Heart left ventricle (tissue), 13 donors: ENCODE measurements around the gene CTCF.

Experiments
- POLR2A ChIP-seq, 2 donors: fragments of 450-650 bp; IDR thresholded peaks; one replicate each; pipeline ENCODE4 v1.6.1; 2017; ENCODE audit warnings: antibody characterized with exemption in 2 of 2, mild to moderate bottlenecking in 2 of 2, moderate library complexity in 2 of 2
- TF ChIP-seq, protein P1 (sequence below), 12 donors: fragments of 200-600 bp; sonication (generic) in 4 of 12; IDR thresholded peaks; one replicate each; pipeline versions ENCODE4 v1.5.0 to v1.8.0; 2018 to 2022; ENCODE audit warnings: antibody characterized with exemption in 12 of 12, mild to moderate bottlenecking in 5 of 12
- donor health status: ischemic (EF 13 %, LVEDD 7.1; RV severe dilation, severe dysfunction).
- donor health status: DM: no; HTN: yes; CAD: no.
- donor health status: DM: no; HTN: no; CAD: no.
- donor health status: ischemic (EF 25% LVEDD 6.9; RV normal size, moderate dysfunction).
- donor health status: ischemic (EF 25% LVEDD 5.7; RV mildly dilated, moderate dysfunction).
- donor health status: ischemic (EF 35%, LVEDD 5.7; RV mildly dilated, moderate dysfunction).
- donor health status: nonischemic (EF 11% LVEDD 7.7; RV severe dilation, severe dysfunction).
- donor health status: DM: yes; HTN: yes; CAD: no.
- donor health status: PGD.
- donor health status: ischemic (EF 29% LVEDD 5.4; RV normal size, mild dysfunction).
- donor health status: nonischemic (EF 23%, LVEDD 6.1; RV moderate dilation, normal function).

DNA sequence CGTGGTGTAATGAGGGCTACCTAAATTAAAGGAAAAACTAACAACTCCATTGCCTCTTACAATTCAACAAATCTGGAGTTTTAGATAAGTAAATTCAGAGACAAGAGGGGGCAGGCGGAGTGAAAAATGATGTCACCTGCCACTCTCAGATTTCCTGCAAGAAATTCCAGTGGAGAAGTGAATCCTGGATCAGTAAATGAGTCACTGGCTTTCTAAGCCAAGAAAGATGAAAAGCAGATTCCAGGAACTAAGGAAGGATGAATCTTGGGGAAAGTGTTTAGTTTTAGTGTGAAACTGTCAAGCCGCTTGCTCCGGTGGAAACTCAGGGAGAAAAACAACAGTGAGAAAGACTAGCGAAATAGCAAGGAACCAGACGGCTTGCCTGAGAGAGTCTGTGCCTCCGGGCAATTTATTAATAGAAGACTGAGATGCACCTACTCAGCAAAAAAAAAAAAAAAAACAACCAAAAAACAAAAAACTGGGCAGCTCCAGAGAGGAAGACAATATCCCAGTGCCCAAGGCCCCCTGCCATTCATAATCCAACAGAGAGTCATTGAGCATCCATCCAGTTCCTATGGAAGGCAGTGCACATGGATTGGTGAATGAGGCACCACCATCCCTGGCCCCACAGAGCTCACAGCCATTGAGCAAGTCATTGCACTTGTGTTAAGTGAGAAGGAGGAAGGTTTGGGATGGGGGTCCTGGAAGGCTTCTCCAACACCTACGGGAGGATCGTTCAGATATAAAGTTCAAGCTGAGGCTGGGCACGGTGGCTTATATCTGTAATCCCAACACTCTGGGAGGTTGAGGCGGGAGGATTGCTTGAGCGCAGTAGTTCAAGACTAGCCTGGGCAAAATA, 45.8 kb upstream of the CTCF start:
- TF ChIP-seq, protein P1, sequence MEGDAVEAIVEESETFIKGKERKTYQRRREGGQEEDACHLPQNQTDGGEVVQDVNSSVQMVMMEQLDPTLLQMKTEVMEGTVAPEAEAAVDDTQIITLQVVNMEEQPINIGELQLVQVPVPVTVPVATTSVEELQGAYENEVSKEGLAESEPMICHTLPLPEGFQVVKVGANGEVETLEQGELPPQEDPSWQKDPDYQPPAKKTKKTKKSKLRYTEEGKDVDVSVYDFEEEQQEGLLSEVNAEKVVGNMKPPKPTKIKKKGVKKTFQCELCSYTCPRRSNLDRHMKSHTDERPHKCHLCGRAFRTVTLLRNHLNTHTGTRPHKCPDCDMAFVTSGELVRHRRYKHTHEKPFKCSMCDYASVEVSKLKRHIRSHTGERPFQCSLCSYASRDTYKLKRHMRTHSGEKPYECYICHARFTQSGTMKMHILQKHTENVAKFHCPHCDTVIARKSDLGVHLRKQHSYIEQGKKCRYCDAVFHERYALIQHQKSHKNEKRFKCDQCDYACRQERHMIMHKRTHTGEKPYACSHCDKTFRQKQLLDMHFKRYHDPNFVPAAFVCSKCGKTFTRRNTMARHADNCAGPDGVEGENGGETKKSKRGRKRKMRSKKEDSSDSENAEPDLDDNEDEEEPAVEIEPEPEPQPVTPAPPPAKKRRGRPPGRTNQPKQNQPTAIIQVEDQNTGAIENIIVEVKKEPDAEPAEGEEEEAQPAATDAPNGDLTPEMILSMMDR (IDR thresholded peaks at IDR 0.05) = no peak
- no peak for TF ChIP-seq POLR2A (IDR thresholded peaks at IDR 0.05)
